KMS-11 (cell line): ENCODE data around the gene FRYL.

ENCODE experiments used
- H2AFZ ChIP-seq: fragments of 200-600 bp; sonication (generic); 2 replicates; pipeline ENCODE4 v1.6.1; 2016; ENCODE audit warnings: antibody characterized with exemption, mixed run types, low read depth
- H3K27ac ChIP-seq: fragments of 200-600 bp; sonication (generic); 2 replicates; pipeline ENCODE4 v1.6.1; 2016; ENCODE audit warnings: mild to moderate bottlenecking, mixed run types
- H3K27me3 ChIP-seq: fragments of 200-600 bp; sonication (generic); 2 replicates; pipeline ENCODE4 v1.6.1; 2017; ENCODE audit warnings: mild to moderate bottlenecking, low read depth, mixed run types, moderate library complexity; ENCODE audit not compliant: insufficient read depth
- H3K36me3 ChIP-seq: fragments of 200-600 bp; sonication (generic); 2 replicates; pipeline ENCODE4 v1.6.1; 2017; ENCODE audit warnings: mild to moderate bottlenecking, mixed run types; ENCODE audit not compliant: insufficient read depth
- H3K4me1 ChIP-seq: fragments of 200-600 bp; sonication (generic); 2 replicates; pipeline ENCODE4 v1.6.1; 2016; ENCODE audit warnings: mild to moderate bottlenecking, low read depth, mixed run types; ENCODE audit not compliant: poor library complexity, severe bottlenecking
- H3K4me2 ChIP-seq: fragments of 200-600 bp; sonication (generic); 2 replicates; pipeline ENCODE4 v1.7.0; 2016; ENCODE audit warnings: mild to moderate bottlenecking, mixed run types
- H3K4me3 ChIP-seq: fragments of 200-600 bp; sonication (generic); IDR thresholded peaks from 2 replicates; pipeline ENCODE4 v1.6.1; 2017; ENCODE audit warnings: low read depth, low read length, mixed read lengths; ENCODE audit not compliant: insufficient read depth
- H3K79me2 ChIP-seq: fragments of 200-600 bp; sonication (generic); 2 replicates; pipeline ENCODE4 v1.6.1; 2016; ENCODE audit warnings: low read depth, mixed run types; ENCODE audit not compliant: insufficient read depth
- H3K9ac ChIP-seq: fragments of 200-600 bp; sonication (generic); 2 replicates; pipeline ENCODE4 v1.6.1; 2016; ENCODE audit warnings: mild to moderate bottlenecking, mixed run types
- H4K20me1 ChIP-seq: fragments of 200-600 bp; sonication (generic); 2 replicates; pipeline ENCODE4 v1.6.1; 2016; ENCODE audit warnings: mild to moderate bottlenecking, mixed run types; ENCODE audit not compliant: insufficient read depth
- TF ChIP-seq, protein P1 (sequence below): fragments of 200-600 bp; sonication (generic); conservative IDR thresholded peaks from 2 replicates; pipeline ENCODE4 v1.6.1; 2017; ENCODE audit warnings: low read depth, mild to moderate bottlenecking, antibody characterized with exemption, low read length, moderate library complexity, mixed read lengths

The FRYL gene

DNA sequence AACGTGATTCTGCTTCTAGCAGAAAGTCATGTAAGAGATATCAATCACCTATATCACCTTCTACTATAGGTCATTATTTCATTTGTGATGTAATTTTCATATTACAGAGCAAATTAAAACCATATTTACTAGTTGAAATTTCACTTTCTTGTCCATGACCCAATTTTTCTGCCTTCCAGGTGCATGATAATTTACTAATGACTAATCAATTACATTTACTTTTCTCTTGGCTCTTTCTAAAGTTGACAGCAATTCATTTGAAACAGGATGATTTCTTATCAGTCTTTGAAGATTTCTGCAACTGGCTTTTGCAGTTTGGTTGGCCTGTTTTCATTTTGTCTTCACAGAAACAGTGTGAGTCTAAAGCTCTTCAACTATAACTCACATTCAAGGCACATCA lies 208.6 kb downstream of the FRYL start:
- Histone ChIP-seq H3K27ac (no peak overlapping the region), H3K4me1 (peaks cover 10% of the 10 kb centered on the region), H3K4me2 (no peak overlapping the region), H3K79me2 (no peaks in the 10 kb centered on the region), H4K20me1 (no peaks in the 10 kb centered on the region), H2AFZ (no peak overlapping the region), H3K36me3 (peaks cover 3% of the 10 kb centered on the region; the same call in 1 of the 2 replicates), H3K27me3 (no peaks in the 10 kb centered on the region), H3K4me3 (no peak overlapping the region), H3K9ac (no peak overlapping the region)
- TF ChIP-seq, protein P1, sequence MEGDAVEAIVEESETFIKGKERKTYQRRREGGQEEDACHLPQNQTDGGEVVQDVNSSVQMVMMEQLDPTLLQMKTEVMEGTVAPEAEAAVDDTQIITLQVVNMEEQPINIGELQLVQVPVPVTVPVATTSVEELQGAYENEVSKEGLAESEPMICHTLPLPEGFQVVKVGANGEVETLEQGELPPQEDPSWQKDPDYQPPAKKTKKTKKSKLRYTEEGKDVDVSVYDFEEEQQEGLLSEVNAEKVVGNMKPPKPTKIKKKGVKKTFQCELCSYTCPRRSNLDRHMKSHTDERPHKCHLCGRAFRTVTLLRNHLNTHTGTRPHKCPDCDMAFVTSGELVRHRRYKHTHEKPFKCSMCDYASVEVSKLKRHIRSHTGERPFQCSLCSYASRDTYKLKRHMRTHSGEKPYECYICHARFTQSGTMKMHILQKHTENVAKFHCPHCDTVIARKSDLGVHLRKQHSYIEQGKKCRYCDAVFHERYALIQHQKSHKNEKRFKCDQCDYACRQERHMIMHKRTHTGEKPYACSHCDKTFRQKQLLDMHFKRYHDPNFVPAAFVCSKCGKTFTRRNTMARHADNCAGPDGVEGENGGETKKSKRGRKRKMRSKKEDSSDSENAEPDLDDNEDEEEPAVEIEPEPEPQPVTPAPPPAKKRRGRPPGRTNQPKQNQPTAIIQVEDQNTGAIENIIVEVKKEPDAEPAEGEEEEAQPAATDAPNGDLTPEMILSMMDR: no peak

DNA sequence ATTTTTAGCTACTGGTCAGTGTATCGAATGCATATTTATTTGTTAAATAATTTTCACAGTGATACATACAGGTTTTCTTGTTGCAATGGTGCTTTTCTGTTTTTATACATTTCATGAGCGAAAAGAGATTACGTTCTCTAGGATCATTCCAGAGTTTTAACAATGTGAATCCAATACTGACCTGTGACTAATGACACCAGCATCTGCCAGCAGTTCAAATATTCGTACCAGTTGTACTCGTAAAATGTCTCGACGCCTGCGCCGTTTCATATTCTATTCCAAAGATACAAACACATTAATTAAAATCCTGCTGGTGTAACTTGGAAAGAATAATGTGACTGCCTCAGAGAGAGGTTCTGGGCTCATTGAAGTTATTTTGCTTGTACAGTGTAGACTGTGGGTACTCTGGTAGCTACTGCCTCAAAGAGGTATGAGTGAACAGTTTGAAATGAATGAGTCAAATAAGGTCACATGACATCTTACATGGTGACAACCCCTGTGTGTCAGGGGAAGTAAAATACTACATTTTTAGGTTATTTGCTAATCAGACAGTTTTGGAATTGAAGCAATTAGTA lies 209.3 kb downstream of the FRYL start:
- H3K36me3 ChIP-seq: peaks cover 3% of the 10 kb centered on the region; the same call in 1 of the 2 replicates
- no peak overlapping the region for H3K9ac ChIP-seq
- peaks cover 10% of the 10 kb centered on the region for H3K4me1 ChIP-seq

DNA sequence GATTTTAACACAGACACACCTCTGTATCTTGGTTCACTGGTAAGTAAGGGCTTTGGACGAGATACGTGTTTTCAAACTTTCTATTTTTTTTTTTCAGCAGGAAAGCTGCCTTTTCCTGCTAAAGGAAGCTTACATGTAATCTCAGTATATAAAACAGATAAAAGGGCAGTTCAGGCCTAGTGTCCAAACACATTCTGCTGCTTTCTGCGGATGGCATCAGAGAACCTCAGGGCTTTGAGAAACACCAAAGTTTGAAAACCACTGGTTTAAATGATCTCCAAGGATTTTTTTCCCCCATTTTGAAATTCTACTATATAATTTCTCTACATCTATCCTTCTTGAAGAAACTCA lies 214.1 kb downstream of the FRYL start:
- Histone ChIP-seq H3K4me3 (no peak overlapping the region), H3K36me3 (no peaks in the 10 kb centered on the region; the same call in 1 of the 2 replicates), H3K4me2 (no peak overlapping the region), H3K27me3 (no peaks in the 10 kb centered on the region), H2AFZ (no peak overlapping the region), H3K4me1 (peaks cover 14% of the 10 kb centered on the region), H4K20me1 (no peaks in the 10 kb centered on the region), H3K9ac (no peak overlapping the region), H3K27ac (no peak overlapping the region), H3K79me2 (no peaks in the 10 kb centered on the region)
- TF ChIP-seq, protein P1: no peak

More for the DNA sequence above, 209.3 kb downstream of the FRYL start:
- Histone ChIP-seq H4K20me1 (no peaks in the 10 kb centered on the region), H3K4me2 (no peak overlapping the region), H3K4me3 (no peak overlapping the region), H3K79me2 (no peaks in the 10 kb centered on the region), H3K27me3 (no peaks in the 10 kb centered on the region), H2AFZ (no peak overlapping the region), H3K27ac (no peak overlapping the region)
- TF ChIP-seq, protein P1: no peak

DNA sequence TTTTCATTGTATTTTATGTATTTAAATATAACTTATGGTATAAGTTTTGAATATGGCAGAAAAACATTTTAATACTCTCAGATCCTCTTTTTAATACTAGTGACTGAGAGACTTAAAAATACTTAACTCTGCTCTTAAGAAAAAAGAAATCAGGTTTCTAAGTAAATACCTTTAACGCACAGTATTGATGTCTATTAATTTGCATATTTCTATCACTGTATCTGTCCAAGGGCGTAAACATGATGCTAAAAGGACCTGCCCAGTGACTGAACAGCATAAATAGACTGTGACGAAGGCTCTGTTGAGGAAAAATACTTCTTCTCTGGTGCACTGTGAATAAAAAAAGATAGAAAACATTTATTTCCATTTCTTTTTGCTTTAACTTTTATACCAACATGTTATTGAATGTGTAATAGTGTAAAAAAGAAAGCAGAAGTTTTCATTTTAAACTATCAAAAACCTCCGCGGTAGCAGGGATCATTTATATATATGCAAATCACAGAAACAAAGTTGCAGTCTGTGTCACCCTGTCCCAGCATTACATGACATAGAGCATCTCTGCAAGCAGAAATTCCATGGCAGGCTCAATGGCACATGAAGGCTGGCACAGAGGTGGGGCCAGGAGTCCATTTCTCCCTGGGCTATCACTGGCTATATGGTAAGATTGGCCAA lies 214.6 kb downstream of the FRYL start:
- Histone ChIP-seq H3K27ac (no peak overlapping the region), H3K4me2 (no peak overlapping the region), H3K36me3 (no peaks in the 10 kb centered on the region; the same call in 1 of the 2 replicates), H2AFZ (no peak overlapping the region), H3K4me1 (peaks cover 17% of the 10 kb centered on the region), H3K4me3 (no peak overlapping the region), H3K79me2 (no peaks in the 10 kb centered on the region), H3K27me3 (no peaks in the 10 kb centered on the region), H4K20me1 (no peaks in the 10 kb centered on the region), H3K9ac (no peak overlapping the region)
- TF ChIP-seq, protein P1: no peak
